Transverse colon (tissue), 3 donors: ENCODE results near the gene CACNA1I.

Source experiments
- POLR2A ChIP-seq: fragments of 450-650 bp; IDR thresholded peaks from one replicate; pipeline ENCODE4 v1.6.1; 2016; ENCODE audit warnings: antibody characterized with exemption, mild to moderate bottlenecking, moderate library complexity
- POLR2AphosphoS5 ChIP-seq, 3 donors: sonication (generic); formaldehyde crosslinking; IDR thresholded peaks; one replicate each; pipeline ENCODE4 v1.6.1; 2016; ENCODE audit warnings: antibody characterized with exemption in 3 of 3

GRCh38 chr22:39560127-39560526, 10.4 kb upstream of the CACNA1I start:
- no peak for TF ChIP-seq POLR2AphosphoS5 (IDR thresholded peaks at IDR 0.05)
- no peak for TF ChIP-seq POLR2A
